HG03097 (cell line): ENCODE results near the gene SIX3.

Experiments used
- ATAC-seq: cut with Tn5 transposase; IDR thresholded peaks from one replicate; pipeline ENCODE4 v1.9.1; 2021; ENCODE audit not compliant: unreplicated experiment, low FRiP score

The SIX3 gene

DNA sequence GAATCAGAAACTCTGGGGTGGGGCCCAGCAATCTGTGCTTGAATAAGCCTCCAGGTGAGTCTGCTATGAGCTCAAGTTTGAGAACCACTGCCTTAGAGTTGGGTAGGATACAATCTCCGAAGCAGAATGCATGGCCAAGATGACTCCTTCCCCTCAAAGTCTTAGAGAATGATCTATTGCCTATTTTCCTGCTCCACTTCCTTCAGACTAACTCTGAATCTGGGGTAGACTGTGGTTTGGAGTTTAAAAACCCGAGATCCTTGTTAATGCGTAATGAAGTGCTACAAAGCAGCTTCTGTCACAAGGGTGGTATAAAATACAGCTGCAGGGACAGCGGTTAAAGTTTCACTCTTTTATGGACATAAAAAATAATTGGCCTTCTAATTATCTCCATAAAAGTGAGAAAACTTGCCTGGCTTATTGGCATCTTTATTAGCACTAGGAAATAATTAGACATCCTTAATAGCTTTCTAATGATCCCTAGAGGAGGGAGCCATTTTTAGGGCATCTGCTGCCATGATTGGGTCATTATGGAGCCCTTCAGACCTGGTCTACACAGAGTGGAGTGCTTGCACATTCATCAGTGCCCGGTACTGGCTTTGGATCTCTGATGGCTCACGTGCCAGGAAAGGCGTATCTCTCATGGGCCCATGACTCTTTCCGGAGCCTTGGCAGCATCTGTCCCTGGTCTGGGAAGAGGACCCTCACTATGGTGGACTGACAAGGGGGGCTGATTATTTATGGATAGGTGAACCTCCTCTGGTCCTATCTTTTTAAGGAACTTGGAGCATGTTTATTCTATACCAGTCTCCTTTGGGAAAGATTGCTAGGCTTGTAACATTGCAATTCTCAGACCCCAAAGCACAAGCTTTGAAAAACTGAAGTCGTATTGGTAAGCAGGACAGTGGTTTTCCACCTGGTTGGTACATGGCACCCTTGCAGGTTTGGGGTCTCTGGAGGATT, 39.5 kb downstream of the SIX3 start:
- ATAC-seq = no peak

DNA sequence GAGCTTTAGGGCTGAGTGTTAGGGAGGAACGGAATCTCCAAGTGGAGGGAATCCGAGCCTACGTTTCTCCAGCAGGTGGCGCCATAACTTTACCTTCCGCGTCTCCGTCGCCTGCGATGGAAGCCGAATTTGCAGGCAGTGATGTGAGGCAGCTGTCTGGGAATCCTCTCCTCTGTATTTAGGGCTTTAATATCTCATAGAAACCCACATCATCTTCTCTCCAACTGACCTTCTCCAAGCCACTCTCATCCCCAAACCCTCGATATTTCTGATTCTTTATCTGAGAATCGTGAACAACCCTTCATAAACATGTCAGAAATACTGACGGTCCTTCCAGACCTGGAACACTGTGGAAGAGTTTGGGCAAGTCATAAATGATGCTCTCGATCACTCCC, 40.2 kb downstream of the SIX3 start:
- ATAC-seq = no peak

DNA sequence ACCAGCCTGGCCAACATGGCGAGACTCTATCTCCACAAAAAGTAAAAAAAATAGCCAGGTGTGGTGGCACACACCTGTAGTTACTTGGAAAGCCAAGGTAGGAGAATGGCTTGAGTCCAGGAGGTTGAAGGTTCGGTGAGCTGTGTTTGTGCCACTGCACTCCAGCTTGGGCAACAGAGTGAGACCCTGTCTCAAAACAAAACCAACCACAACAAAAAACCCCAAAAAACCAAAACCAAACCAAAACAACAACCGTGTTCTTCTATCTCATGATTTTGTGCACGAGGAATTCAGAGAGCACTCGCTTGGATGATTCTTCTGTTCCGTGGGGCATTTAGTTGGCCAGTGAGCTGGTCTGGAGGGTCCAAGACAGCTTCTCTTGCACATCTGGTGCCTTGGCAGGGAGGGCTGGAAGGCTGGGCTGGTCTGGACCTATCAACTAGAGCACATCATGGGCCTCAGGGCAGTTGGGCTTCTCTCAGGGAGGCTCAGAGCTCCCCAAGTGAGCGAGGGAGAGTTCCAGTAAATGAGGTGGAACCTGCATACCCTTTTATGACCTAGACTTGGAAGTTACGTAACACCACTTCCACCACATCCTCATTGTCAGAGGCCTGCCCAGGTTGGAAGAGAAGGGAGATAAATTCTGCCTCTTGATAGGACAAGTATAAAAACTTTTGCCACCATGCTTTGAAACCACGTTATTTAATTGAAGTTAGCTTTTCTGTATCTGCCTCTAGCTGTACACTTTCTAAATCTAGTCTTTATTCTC, 42.5 kb downstream of the SIX3 start:
- ATAC-seq = no peak

DNA sequence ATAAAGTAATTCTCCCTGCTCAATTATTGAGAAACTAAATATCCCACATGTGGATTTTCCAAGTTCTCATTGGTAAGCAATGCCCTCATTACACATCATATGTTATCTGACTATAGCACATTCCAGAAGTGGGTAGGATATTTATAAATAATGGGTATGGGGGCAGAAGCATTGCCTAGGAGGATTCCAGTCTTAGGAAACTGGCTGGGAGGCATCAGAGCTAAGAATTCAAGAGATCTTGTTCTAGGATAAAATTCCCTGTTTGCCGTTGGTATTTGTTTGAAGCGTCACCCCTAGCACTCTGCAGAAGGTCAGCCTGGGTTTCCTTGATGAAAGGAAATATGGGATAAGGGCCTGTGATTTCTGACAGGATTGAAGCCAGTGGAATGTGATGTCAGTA, 47.7 kb downstream of the SIX3 start:
- ATAC-seq = no peak

DNA sequence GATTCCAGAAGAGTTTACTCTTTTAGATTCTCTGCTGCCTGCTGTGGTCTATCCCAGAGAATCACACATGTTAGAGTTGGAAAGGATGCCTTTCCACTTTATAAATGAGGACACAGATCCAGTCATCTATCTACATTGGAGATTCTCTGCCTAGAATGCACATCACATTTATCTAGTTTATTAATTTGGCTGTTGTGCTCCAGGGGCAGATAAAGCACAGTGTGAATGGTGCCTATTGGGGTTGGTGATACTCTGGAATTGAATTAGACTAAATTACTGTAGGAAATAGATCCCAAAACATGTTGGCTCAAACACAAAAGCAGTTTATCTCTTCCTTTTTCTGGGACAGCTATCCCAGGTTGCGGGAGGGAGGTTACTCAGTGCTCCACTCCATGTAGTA, 52.9 kb downstream of the SIX3 start:
- no peak for ATAC-seq
